Measurements from ENCODE around the gene COX8C. TPM values are rescaled to one million over a fixed set of nuclear protein-coding genes. Genes with fewer than 3 reads are reported as not detected.

COX8C gene
- total RNA-seq, 1 donor from 2014 or later = not detected

DNA sequence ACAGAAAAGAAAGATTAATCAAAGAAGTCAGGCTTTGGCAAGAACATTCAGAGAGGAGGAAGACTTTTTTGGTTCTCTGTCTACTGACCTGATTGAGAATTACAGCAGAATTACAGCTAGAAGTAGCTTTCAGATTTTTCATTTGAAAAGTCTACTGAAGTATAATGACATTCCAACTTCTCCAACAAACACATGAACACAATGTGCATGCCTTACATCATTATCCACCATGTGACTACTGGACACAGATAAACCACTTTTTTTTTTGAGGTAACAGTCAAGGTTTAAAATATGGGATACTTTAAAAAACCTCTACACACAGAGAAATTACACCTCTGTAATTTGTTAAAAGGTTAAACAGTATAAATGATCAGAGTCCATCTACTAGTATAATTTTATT lies 26.5 kb upstream of the COX8C start:
- intact Hi-C loops (cut with micrococcal nuclease) = loop anchor here (10.0 kb wide), 1 partner anchor 1396 kb away; no protein-coding TSS in a partner anchor

GRCh38 chr14:93322929-93323599 lies 23.9 kb upstream of the COX8C start:
- intact Hi-C loops (cut with micrococcal nuclease) = loop anchor here (10.0 kb wide), 1 partner anchor 1398 kb away; no protein-coding TSS in a partner anchor

GRCh38 chr14:93323600-93324174 lies 23.3 kb upstream of the COX8C start:
- intact Hi-C loops (cut with micrococcal nuclease) = loop anchor here (10.0 kb wide), 1 partner anchor 1399 kb away; no protein-coding TSS in a partner anchor

GRCh38 chr14:93326196-93326595 lies 20.8 kb upstream of the COX8C start:
- intact Hi-C loops (cut with micrococcal nuclease) = loop anchor here (10.0 kb wide), 1 partner anchor 1401 kb away; no protein-coding TSS in a partner anchor

DNA sequence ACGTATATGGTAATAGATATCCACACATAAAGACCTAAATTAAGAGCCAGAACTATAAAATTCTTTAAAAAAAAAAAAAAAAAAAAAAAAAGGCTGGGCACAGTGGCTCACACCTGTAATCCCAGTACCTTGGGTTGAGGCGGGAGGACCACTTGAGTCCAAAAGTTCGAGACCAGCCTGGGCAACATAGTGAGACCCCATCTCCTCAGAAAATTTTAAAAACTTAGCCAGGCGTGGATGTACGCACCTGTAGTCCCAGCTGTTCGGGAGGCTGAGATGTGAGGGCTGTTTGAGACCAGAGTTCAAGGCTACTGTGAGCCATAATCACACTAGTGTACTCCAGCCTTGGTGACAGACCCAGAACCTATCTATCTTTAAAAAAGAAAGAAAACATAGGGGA lies 18.4 kb upstream of the COX8C start:
- intact Hi-C loops (cut with micrococcal nuclease) = loop anchor here (10.0 kb wide), 1 partner anchor 1404 kb away; no protein-coding TSS in a partner anchor

DNA sequence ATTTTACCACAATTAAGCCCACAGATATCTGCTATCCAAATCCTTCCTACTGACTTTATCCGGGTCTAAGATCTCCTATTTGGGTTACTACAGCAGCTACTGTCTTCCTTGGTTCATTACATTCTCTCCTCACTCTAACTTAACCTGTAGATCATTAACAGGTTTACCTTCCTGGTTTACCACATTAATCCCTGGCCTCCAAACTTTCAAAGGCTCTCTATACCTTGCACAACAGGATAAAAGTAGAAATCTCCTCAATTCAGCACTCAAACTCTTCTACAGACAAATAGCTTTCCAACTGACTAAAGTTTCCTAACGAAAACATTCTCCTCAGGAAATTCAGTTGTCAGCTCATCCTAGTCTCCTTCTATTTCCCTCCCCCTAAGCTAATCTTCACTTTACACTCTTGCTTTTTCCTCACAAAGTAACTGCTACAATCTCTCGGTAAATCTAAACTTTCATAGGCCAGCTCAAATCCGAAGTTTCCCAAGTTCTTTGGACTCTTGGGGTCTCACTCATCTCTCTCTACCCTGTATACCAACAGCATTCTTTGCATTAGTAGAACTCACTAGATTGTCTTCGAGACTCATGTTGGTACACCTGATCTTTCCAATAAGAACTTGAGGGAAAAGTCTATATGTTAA lies 16.9 kb upstream of the COX8C start:
- intact Hi-C loops (cut with micrococcal nuclease) = loop anchor here (5.0 to 10.0 kb wide), 3 partner anchors 695 to 1827 kb away; partner anchors contain the start of genes DICER1 and OTUB2

- intact Hi-C loops (cut with micrococcal nuclease) = loop anchor here (5.0 to 10.0 kb wide), 2 partner anchors 694 to 1827 kb away; partner anchors contain the start of genes DICER1 and OTUB2
Observed at GRCh38 chr14:93330609-93331000, 16.4 kb upstream of the COX8C start.

DNA sequence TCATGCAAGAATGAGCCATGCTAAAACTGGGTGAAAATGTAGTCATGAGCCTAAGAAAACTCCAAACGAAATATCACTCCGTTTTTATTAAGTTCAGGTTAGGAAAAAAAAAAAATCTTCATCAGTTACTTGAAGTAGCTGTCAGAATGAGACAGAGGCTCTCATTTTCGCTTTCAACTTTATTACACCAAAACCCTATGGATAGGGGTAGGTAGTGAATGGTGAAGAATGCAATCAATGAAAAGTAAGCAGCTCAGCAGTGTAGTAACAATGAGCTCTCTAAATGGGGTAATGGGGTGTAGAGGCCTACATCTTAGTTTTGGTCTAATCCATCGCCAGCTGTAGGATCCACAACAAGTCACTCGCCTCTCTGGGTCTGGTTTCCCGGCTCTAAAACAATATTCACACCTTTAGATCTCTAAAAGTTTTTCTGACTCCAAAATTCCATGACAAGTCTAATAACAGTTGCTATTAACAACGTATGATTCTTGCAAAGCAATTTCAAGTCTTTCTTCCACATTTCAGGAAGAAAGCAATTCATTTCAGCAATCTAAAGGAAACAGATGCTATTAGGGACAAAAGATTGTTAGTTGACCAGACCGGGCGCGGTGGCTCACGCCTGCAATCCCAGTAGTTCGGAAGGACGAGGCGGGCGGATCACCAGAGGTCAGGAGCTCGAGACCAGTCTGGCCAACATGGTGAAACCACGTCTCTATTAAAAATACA lies 15.8 kb upstream of the COX8C start:
- intact Hi-C loops (cut with micrococcal nuclease) = loop anchor here (5.0 to 10.0 kb wide), 2 partner anchors 694 to 1826 kb away; partner anchors contain the start of genes DICER1 and OTUB2

- intact Hi-C loops (cut with micrococcal nuclease) = loop anchor here (2.0 to 10.0 kb wide), 3 partner anchors 693 to 1825 kb away; partner anchors contain the start of genes DICER1 and OTUB2
Observed at GRCh38 chr14:93331728-93332396, 15.1 kb upstream of the COX8C start.

GRCh38 chr14:93332397-93332852 lies 14.6 kb upstream of the COX8C start:
- intact Hi-C loops (cut with micrococcal nuclease) = loop anchor here (2.0 to 10.0 kb wide), 3 partner anchors 692 to 1825 kb away; partner anchors contain the start of genes DICER1 and OTUB2

DNA sequence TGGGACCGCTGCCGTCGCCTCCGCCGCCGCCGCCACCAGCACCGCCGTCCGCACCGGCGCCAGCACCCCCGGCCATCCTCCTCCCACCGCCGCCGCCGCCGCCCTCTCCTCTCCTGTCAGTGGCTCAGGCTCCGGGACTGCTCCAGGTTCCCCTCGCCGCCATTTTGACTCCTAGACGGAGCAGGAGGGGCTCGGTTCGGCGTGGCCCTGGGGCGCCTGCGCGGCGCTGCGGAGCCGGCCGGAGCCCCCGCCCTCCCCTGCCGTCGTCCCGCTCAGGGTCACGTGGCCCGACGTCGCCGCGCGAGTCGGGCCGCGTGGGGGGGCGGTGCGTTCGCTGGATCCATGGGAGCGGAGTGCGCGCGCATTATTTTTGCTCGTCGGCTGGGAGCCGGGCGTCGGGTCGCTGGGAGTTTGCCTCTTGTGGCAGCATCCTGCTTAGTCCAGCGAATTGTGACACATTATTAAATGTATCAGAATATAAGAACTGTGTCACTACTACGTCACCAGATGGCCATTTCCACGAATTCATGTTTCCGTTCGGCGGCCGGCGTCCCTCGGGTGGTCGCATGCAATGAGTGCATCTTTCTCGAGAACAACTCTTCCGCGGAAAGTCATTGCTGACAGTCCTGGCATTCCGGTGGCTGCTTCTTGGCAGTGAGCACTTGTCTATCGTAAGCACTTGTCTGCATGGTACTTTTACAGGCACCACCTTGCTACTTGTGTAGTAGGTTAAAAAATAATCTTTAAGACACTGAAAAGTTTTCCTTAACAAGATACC lies 13.9 kb upstream of the COX8C start, which contains the start of gene BTBD7:
Gene BTBD7 (minus strand): TSS at position 184 of the 778 bp plus-strand sequence. CDS start 36,985 bp downstream, outside the sequence.
- intact Hi-C loops (cut with micrococcal nuclease) = loop anchor here (1.0 to 10.0 kb wide), 7 partner anchors 126 to 1824 kb away; partner anchors contain the start of genes DICER1, GOLGA5, GON7 and LYSET

DNA sequence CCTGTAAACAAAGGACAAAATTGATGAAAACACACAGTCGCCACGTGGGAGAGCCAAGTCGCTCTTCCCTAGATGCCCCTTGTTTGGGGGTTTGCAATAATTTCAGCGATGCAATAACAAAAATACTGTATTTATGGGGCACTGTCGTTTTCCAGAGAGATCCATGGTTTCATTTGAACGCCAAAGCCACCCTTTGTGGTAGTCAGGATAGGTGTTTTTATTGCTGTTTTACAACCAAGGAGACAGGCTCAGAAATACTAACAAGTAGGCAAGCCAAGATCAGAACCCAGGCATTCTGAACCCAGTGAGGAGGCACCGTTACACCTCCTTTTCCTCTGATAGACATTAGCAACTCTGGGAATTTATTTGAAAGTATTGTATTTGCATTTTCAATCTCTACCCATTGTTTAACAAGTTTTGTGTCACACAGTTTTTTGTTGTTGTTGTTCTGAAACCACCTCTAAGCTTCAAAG lies 13.3 kb upstream of the COX8C start:
- intact Hi-C loops (cut with micrococcal nuclease) = loop anchor here (1.0 to 10.0 kb wide), 7 partner anchors 126 to 1824 kb away; partner anchors contain the start of genes DICER1, GOLGA5, GON7 and LYSET

DNA sequence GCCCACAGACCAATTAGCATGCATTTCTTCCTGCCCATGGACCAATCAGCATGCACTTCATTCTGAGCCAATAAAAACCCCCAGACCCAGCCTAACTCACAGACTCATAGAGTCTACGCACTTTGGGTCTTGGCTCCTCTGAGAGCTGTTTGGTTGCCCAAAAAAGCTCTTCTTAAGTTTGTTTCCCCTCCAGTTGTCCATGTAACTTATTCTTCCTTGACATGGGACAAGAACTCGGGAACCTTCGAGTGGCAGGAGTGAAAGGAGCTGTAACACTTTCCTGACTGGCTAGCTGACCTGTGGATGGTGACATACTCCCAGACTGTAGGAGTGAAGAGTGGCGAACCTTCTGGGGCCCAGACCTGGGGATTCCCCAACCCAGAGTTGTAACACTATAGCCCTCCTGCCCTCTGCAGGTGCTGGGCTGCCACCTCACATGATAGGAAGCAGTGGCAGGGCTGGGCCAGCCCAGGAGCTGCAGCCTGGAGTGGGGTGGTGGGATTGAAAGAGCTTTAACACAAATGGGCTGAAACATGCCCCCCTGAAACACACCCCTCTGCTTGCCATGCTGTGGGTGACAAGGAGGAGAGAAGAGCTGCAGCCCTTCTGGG lies 9.7 kb upstream of the COX8C start:
- intact Hi-C loops (cut with micrococcal nuclease) = loop anchor here (10.0 kb wide), 1 partner anchor 688 kb away; the partner anchor contains the start of gene OTUB2

GRCh38 chr14:93337884-93338283 lies 9.1 kb upstream of the COX8C start:
- intact Hi-C loops (cut with micrococcal nuclease) = loop anchor here (10.0 kb wide), 1 partner anchor 687 kb away; the partner anchor contains the start of gene OTUB2

DNA sequence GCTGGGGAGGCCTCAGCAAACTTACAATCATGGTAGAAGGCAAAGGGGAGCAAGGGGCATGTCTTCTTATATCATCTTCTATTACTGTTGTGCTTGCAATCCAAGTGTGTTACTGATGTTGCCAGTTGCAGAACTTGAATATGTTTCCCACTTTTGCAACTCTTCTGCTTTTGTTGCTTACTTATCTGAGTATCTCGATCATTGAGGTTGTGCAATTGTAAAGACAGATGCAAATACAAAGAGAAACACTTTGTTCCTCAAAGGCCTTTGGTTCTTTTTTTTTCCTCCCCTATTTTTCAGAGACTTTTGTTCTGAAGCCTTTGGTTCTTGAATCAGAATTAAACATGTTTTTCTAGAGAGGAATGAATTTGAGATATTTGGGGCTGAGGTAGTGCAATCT lies 3.7 kb upstream of the COX8C start:
- intact Hi-C loops (cut with micrococcal nuclease) = no loop called here

GRCh38 chr14:93343797-93344196 lies 3.2 kb upstream of the COX8C start:
- intact Hi-C loops (cut with micrococcal nuclease) = no loop called here

- intact Hi-C loops (cut with micrococcal nuclease) = no loop called here
Observed at GRCh38 chr14:93347850-93348249, 868 bp downstream of the COX8C start.

GRCh38 chr14:93348292-93348691 lies 1.3 kb downstream of the COX8C start:
- intact Hi-C loops (cut with micrococcal nuclease) = no loop called here
